Activated B cell treated with CpG ODN at 0.5 μM for 24 hours (primary cell): ENCODE measurements around the gene INTS4. TPM values are rescaled to one million over a fixed set of nuclear protein-coding genes. Genes with fewer than 3 reads are reported as not detected.

Source experiments
- ATAC-seq: fragments of 200-7000 bp; cut with Tn5 transposase; one replicate; pipeline ENCODE4 v1.10.0; 2021; ENCODE audit warnings: low read depth, mild to moderate bottlenecking, moderate library complexity
- CTCF ChIA-PET: fragments of 350-600 bp; sonication (Branson Sonifier 250); formaldehyde crosslinking; loops from one replicate; lab custom pipeline; 2021; ENCODE audit warnings: antibody characterized with exemption; lab: Charles Lee
- POLR2A ChIA-PET: fragments of 350-600 bp; sonication (Branson Sonifier 250); formaldehyde crosslinking; loops from one replicate; lab custom pipeline; 2021; ENCODE audit warnings: antibody characterized with exemption; lab: Charles Lee
- DNase-seq: peaks from one replicate; pipeline ENCODE4 v3.0.0; 2022
- H3K27ac Mint-ChIP-seq: one replicate; pipeline ENCODE4 v1.8.0; 2020; ENCODE audit warnings: mixed read lengths
- H3K27me3 Mint-ChIP-seq: one replicate; pipeline ENCODE4 v1.8.0; 2021; ENCODE audit warnings: mixed read lengths
- H3K36me3 Mint-ChIP-seq: one replicate; pipeline ENCODE4 v1.8.0; 2021; ENCODE audit warnings: low read depth, mixed read lengths
- H3K4me1 Mint-ChIP-seq: one replicate; pipeline ENCODE4 v1.8.0; 2021; ENCODE audit warnings: mixed read lengths
- H3K4me3 Mint-ChIP-seq: one replicate; pipeline ENCODE4 v1.8.0; 2020; ENCODE audit warnings: mild to moderate bottlenecking, mixed read lengths
- H3K9me3 Mint-ChIP-seq: one replicate; pipeline ENCODE4 v1.8.0; 2020; ENCODE audit warnings: mixed read lengths
- CTCF ChIP-seq: fragments of 200-600 bp; IDR thresholded peaks from one replicate; pipeline ENCODE4 v1.8.0; 2022; ENCODE audit warnings: antibody characterized with exemption, mild to moderate bottlenecking
- intact Hi-C: fragments of 100-400 bp; cut with micrococcal nuclease; formaldehyde crosslinking; loops from one replicate; pipeline ENCODE4 v1.15.1; 2024
- total RNA-seq: library from RNA; stranded (reverse); gene quantifications from 2 replicates; pipeline ENCODE4 v1.2.3, GENCODE V29; 2022

The INTS4 gene
- total RNA-seq, 1 donor from 2014 or later: 62.3 TPM

GRCh38 chr11:78039391-78039918 is 45.0 kb upstream of the INTS4 start:
- no peak for TF ChIP-seq CTCF
- ATAC-seq: no peak

GRCh38 chr11:78038697-78039313 is 44.3 kb upstream of the INTS4 start:
- H3K4me3 Mint-ChIP-seq: no peak overlapping the region

More at GRCh38 chr11:78039391-78039918, 45.0 kb upstream of the INTS4 start:
- Mint-ChIP-seq H3K36me3 (no peaks in the 10 kb centered on the region), H3K27me3 (peaks cover 5% of the 10 kb centered on the region), H3K4me3 (no peak overlapping the region), H3K27ac (no peak overlapping the region), H3K9me3 (no peaks in the 10 kb centered on the region), H3K4me1 (peaks cover 8% of the 10 kb centered on the region)
- no peak for DNase-seq
- ChIA-PET CTCF (no interaction called here), POLR2A (no interaction called here)
- intact Hi-C loops: no loop called here

DNA sequence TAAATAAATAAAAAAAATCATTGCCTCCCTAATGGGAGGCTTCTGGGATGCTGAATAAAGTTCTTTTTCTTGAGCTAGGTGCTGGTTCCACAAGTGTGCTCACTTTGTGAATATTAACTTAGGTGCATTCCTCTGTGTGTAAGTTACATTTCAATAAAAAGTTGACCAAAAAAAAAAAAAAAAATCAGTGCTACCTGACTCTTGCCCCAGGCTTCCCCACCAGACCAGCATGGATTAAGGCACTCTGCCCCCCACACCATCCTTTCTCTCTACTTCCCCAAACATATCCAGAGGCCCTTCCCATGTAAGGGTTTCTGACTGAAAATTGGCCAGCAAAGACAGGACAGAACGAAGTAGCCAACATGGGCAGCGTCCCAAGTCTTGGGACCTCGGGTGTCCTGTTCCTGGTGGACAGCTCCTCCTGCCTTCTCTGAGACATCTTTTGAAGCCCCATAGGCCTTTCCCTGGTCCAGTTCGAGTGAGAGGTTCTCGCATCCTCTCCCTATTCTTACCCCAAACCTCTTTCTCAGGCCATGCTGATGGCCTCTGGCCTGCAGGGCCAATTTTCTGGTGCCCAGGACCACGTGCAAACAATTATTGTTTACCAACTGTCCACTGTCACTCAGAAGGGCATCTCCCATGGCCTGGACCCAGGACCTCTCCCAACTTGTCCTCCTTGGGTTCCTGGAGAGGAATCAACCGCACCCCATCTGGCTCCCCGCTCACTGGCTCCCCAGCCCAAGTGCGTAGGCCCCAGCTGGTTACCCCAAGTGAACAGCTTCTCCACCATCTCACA is 43.6 kb upstream of the INTS4 start:
- Mint-ChIP-seq H3K4me3 (no peak overlapping the region), H3K27me3 (no peaks in the 10 kb centered on the region), H3K9me3 (no peaks in the 10 kb centered on the region), H3K4me1 (peaks cover 8% of the 10 kb centered on the region), H3K27ac (no peak overlapping the region), H3K36me3 (no peaks in the 10 kb centered on the region)
- TF ChIP-seq CTCF: no peak
- ATAC-seq: no peak
- POLR2A ChIA-PET: no interaction called here
- no peak for DNase-seq
- intact Hi-C loops: no loop called here
- CTCF ChIA-PET: no interaction called here

More at GRCh38 chr11:78038697-78039313, 44.3 kb upstream of the INTS4 start:
- ATAC-seq: no peak
- H3K27me3 Mint-ChIP-seq: peaks cover 5% of the 10 kb centered on the region
- TF ChIP-seq CTCF: no peak
- ChIA-PET CTCF (no interaction called here), POLR2A (no interaction called here)
- intact Hi-C loops: no loop called here
- H3K9me3 Mint-ChIP-seq: no peaks in the 10 kb centered on the region
- peaks cover 8% of the 10 kb centered on the region for H3K4me1 Mint-ChIP-seq
- no peaks in the 10 kb centered on the region for H3K36me3 Mint-ChIP-seq
- H3K27ac Mint-ChIP-seq: no peak overlapping the region
- no peak for DNase-seq

DNA sequence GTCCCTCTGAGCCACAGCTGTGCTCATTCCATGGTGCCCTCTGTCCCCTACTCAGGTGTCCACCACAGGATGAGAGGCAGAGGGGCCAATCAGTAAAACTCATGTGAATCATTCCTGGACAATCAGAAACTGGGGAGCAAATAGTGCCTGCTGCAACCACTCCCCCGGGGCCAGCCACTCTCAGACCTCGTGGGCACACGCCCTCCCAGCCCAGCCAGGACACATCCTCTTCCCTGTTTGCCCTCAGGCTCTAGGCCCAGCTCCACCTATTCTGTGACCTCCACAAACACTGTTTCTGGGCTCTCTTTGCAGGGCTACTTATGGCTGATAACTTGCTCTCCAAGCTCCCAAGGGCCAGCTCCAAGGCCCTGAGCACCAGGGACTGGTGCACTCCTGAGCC is 42.6 kb upstream of the INTS4 start:
- ChIA-PET CTCF (interaction anchor here (0.6 kb wide), 1 partner anchor 9 kb away, joined by 4 read pairs; no protein-coding TSS in a partner anchor), POLR2A (no interaction called here)
- no peak for ATAC-seq

More for the DNA sequence above, 42.6 kb upstream of the INTS4 start:
- no peaks in the 10 kb centered on the region for H3K9me3 Mint-ChIP-seq
- no peak overlapping the region for H3K27ac Mint-ChIP-seq
- intact Hi-C loops: no loop called here
- no peaks in the 10 kb centered on the region for H3K36me3 Mint-ChIP-seq
- no peaks in the 10 kb centered on the region for H3K27me3 Mint-ChIP-seq
- no peak overlapping the region for H3K4me3 Mint-ChIP-seq
- H3K4me1 Mint-ChIP-seq: peaks cover 8% of the 10 kb centered on the region
- no peak for TF ChIP-seq CTCF
- DNase-seq: no peak
